Kidney epithelial cell (primary cell): ENCODE results near the gene NAGA. TPM values are rescaled to one million over a fixed set of nuclear protein-coding genes. Genes with fewer than 3 reads are reported as not detected.

Experiments used
- DNase-seq: peaks from one replicate; pipeline ENCODE4 v3.0.0-alpha.2; 2010; ENCODE audit warnings: low read depth
- H3K27me3 ChIP-seq: 2 replicates; pipeline ENCODE4 v1.6.0; 2011; ENCODE audit warnings: low read length; ENCODE audit not compliant: control insufficient read depth, insufficient read depth
- H3K36me3 ChIP-seq: 2 replicates; pipeline ENCODE4 v1.5.1; 2011; ENCODE audit warnings: low read length; ENCODE audit not compliant: control insufficient read depth, insufficient read depth
- H3K4me3 ChIP-seq: 2 replicates; pipeline ENCODE4 v1.5.1; 2011; ENCODE audit warnings: low read depth, mild to moderate bottlenecking, control low read depth, low read length
- total RNA-seq: library from RNA; depleted of rRNA; stranded (reverse); fragments of >200 nt; gene quantifications from 2 replicates; pipeline ENCODE4 v1.2.3, GENCODE V29; 2015
- TF ChIP-seq, protein P1 (sequence below): IDR thresholded peaks from 2 replicates; pipeline ENCODE4 v1.5.1; 2011; ENCODE audit warnings: mild to moderate bottlenecking, moderate library complexity, low read length, control low read depth, inconsistent platforms; ENCODE audit not compliant: insufficient read depth, poor library complexity, severe bottlenecking

The NAGA gene
- total RNA-seq, 1 donor from 2014 or later = 26.3 TPM

GRCh38 chr22:42033263-42034181 lies 37.1 kb downstream of the NAGA start:
- H3K4me3 ChIP-seq = no peak overlapping the region
- no peaks in the 10 kb centered on the region for H3K36me3 ChIP-seq
- H3K27me3 ChIP-seq = no peaks in the 10 kb centered on the region
- TF ChIP-seq, protein P1, sequence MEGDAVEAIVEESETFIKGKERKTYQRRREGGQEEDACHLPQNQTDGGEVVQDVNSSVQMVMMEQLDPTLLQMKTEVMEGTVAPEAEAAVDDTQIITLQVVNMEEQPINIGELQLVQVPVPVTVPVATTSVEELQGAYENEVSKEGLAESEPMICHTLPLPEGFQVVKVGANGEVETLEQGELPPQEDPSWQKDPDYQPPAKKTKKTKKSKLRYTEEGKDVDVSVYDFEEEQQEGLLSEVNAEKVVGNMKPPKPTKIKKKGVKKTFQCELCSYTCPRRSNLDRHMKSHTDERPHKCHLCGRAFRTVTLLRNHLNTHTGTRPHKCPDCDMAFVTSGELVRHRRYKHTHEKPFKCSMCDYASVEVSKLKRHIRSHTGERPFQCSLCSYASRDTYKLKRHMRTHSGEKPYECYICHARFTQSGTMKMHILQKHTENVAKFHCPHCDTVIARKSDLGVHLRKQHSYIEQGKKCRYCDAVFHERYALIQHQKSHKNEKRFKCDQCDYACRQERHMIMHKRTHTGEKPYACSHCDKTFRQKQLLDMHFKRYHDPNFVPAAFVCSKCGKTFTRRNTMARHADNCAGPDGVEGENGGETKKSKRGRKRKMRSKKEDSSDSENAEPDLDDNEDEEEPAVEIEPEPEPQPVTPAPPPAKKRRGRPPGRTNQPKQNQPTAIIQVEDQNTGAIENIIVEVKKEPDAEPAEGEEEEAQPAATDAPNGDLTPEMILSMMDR = no peak
- no peak for DNase-seq

DNA sequence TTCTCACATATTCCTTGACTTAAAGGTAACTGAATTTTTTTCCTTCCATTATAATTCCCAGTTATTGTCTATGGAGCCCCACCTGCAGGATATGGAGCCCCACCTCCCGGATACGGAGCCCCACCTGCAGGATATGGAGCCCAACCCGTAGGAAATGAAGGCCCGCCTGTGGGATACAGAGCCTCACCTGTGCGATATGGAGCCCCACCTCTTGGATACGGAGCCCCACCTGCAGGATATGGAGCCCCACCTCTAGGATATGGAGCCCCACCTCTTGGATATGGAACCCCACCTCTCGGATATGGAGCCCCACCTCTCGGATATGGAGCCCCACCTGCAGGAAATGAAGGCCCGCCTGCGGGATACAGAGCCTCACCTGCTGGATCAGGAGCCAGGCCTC lies 43.9 kb downstream of the NAGA start:
- no peaks in the 10 kb centered on the region for H3K27me3 ChIP-seq
- TF ChIP-seq, protein P1 = no peak
- H3K36me3 ChIP-seq = no peaks in the 10 kb centered on the region
- H3K4me3 ChIP-seq = no peak overlapping the region
- DNase-seq = no peak

GRCh38 chr22:42025421-42025820 lies 45.2 kb downstream of the NAGA start:
- Histone ChIP-seq H3K27me3 (no peaks in the 10 kb centered on the region), H3K36me3 (no peaks in the 10 kb centered on the region), H3K4me3 (no peak overlapping the region)
- DNase-seq = no peak
- TF ChIP-seq, protein P1 = no peak

DNA sequence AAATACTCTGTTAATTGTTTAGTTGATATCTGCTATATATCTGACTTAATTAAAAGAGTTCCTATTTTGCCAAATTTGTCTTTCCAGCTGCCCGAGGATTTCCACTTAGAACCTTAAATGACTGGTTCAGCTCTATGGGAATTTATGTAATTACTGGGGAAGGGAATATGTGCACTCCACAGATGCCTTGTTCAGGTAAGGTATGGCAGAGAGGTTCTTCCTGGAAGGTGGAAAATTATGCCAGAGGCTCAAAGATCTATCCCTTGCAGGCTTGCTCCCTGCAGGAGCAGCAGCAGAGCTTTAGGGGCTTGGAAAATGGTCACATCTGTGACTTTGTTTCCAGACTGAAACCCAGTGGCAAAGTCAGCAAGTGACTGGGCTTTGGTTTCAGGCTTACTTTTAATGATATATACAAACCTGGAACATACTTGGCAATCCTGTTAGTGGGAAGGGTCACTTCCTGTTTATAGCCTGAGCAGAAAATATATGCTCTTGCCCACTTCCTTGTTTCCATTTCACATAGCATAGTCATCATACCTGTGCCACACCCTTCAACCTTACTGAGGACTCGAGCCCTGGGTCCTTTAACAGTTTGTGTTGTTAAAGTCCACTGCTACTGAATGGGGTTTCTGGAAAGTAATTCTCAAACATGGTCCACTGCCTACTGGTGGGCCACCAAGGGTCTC lies 48.3 kb downstream of the NAGA start:
- TF ChIP-seq, protein P1 = no peak
- DNase-seq = peak; percentile 10
- Histone ChIP-seq H3K27me3 (no peaks in the 10 kb centered on the region), H3K4me3 (no peak overlapping the region), H3K36me3 (no peaks in the 10 kb centered on the region)

DNA sequence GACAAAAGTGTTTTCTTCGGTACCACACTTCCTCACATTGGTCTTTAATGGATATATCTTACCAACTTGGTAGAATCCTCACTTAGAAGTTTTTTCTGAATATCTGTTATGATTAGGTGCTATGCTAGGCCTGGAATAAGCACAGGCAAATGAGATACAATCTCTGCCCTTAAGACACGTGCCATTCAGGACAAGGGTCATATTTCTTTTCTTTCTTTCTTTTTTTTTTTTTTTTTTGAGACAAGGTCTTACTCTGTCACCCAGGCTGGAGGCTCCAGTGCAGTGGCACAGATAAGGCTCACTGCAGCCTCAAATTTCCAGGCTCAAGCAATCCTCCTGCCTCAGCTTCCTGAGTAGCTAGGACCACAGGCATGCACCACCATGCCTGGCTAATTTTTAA lies 49.0 kb downstream of the NAGA start:
- Histone ChIP-seq H3K27me3 (no peaks in the 10 kb centered on the region), H3K36me3 (no peaks in the 10 kb centered on the region), H3K4me3 (no peak overlapping the region)
- TF ChIP-seq, protein P1 = no peak
- no peak for DNase-seq
